ENCODE data around the gene OLA1.

Gene OLA1

DNA sequence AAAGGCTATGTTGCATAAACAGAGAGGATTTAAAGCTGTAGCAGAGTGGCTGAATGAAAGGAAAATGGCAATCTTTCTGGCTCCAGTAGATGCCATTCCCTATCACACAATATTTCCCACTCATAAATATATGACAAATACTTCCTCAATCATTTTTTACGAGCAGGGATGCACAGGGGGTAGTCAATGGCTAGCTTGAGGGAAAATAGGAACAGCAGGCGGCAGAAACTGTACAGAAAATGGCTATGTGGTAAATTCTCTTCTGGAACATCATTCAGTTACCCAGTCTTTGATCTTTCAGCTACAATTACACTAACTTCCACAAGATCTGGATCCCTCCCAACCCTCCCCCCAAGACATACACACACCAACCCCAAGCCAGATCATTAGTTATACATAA is 127.2 kb downstream of the OLA1 start:
- no peak for DNase-seq (ENCODE audit: low spot score)

DNA sequence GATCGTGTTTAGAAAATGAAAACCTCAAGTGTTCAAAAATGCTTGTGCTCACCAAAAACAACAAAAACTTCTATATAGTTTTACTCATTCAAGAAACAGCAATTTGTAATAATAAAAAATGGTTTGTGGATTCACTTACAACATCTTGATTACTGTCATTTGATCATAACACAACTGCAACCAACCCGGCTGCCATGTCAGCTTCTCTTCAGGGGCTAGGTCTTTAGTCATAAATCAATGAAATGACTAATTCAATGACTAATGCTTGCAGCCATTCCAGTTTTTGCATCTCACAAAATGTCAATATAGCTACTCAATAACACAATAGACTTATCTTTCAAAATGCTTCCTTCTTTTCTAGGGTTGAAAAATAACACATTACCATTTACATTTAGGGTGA is 128.0 kb downstream of the OLA1 start:
- no peak for DNase-seq (ENCODE audit: low spot score)

GRCh38 chr2:174117951-174118930 is 130.1 kb downstream of the OLA1 start:
- DNase-seq (ENCODE audit: low spot score), result no peak

GRCh38 chr2:174112073-174112472 is 136.3 kb downstream of the OLA1 start:
- peak; percentile 17 for DNase-seq (ENCODE audit: low spot score)

- DNase-seq (ENCODE audit: low spot score), result no peak
Measured at GRCh38 chr2:174108579-174108978, 139.8 kb downstream of the OLA1 start.

- DNase-seq (ENCODE audit: low spot score), result no peak
Measured at GRCh38 chr2:174106736-174107135, 141.6 kb downstream of the OLA1 start.

DNA sequence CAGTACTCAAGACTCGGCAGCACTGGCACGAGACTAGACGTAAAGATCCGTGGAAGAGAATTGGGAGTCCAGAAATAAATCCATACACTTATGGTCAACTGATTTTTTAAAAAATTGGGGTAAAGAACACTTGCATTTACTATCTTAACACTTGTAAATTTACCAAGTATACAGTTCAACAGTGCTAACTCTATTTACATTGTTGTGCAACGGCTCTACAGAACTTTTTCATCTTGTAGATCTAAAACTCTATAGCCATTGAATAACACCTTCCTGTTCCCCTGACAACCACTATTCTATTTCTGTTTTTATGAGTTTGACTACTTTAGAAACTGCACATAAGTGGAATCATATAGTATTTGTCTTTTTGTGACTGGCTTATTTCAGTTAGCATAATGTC is 153.8 kb downstream of the OLA1 start:
- no peak for DNase-seq (ENCODE audit: low spot score)

DNA sequence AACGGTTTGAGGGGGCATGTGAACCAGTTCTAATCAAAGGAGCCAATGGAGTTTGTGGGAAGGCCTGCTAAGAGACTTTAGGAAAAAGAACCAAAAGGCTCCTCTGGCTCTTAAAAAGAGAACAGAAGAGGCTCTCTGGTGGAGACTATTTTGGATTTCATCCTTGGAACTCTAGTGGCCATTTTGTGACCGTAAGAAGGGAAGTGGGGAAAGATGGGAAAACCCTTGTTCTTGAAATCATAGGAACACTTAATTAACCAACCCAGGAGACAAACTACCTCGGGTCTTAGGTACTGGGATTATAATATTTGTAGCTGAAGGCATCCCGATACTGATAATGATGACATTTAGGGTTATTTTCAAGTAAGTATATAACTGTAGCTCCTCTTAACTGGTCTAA is 157.9 kb downstream of the OLA1 start:
- DNase-seq (ENCODE audit: low spot score), result no peak

GRCh38 chr2:174088706-174089460 is 159.4 kb downstream of the OLA1 start:
- DNase-seq (ENCODE audit: low spot score), result no peak

DNA sequence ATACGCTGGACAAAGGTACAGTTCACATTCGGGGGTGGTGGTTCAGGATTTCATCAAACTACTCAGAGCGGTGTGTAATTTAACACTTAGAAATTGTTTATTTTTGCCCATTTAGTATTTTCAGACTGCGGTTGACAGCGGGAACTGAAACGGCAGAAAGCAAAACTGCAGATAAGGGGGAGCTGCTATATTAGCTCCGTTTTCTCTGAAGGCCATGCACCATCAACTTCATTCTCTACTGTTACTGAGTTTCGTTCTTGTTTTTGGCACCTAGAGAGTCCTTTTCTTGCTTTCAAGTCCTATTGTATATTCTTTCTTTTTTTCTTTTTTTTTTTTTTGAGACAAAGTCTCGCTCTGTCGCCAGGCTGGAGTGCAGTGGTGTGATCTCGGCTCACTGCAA is 161.6 kb downstream of the OLA1 start:
- no peak for DNase-seq (ENCODE audit: low spot score)

GRCh38 chr2:174085781-174086180 is 162.6 kb downstream of the OLA1 start:
- no peak for DNase-seq (ENCODE audit: low spot score)

- DNase-seq (ENCODE audit: low spot score), result no peak
Measured at GRCh38 chr2:174083843-174084458, 164.4 kb downstream of the OLA1 start.

DNA sequence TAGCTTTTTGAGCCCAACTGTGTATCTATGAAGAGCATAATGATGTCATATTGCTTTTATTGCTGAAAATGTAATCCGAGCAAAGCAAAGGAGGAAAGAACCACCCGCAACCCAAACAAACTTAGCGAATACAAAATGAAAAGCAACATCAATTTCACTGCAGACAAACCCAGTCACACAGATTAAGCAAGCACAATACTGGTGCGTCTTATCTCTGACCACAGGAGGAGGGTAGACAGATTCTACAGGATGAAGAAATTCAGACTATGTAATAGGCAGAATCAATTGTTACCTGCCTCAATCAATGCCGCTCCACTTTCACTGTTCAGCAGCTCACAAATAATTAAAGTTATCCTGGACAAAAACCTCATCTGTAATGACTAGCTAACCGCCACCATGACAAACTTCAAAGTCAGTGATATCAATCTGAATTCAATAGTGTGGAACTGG is 167.6 kb downstream of the OLA1 start:
- DNase-seq (ENCODE audit: low spot score), result no peak

GRCh38 chr2:174078275-174078674 is 170.1 kb downstream of the OLA1 start:
- no peak for DNase-seq (ENCODE audit: low spot score)

DNA sequence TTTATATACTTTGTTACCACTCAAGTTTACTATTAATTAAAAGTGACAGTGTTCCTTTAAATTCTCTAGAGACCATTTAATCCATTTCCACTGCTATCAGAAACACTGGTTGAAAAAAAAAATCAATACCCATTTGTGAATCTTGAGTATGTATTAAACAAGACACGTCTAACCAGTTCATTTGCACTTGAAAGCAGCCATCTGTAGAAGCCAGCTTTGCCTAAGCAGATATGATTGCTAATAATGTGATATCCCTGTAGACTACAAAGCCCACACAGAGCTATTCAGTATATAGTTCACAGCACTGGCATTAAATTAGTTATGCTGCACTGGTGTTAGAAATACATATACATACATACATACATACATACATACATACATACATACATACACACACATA is 171.4 kb downstream of the OLA1 start:
- DNase-seq (ENCODE audit: low spot score), result no peak

GRCh38 chr2:174076040-174076439 is 172.3 kb downstream of the OLA1 start:
- DNase-seq (ENCODE audit: low spot score), result no peak

DNA sequence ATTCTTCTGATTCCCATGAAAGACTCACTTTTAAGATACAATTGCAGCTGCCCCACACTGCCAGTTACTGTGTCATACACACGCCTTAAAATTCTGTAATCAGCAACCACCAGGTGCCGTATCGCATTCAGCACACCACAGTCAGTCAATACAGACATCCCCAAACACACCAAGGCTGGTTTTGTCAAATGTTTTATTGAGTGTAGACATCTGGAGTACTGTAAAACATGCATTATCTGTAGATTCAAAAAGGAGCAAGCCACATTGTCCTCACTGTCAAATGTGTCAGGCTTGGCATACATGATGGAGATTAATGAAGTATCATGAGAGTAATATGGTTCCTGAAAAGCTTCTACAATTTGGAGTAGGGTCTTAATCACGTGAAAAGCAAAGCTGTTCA is 173.5 kb downstream of the OLA1 start:
- DNase-seq (ENCODE audit: low spot score), result no peak

GRCh38 chr2:174072857-174073256 is 175.5 kb downstream of the OLA1 start:
- DNase-seq (ENCODE audit: low spot score), result no peak

GRCh38 chr2:174072069-174072468 is 176.3 kb downstream of the OLA1 start:
- no peak for DNase-seq (ENCODE audit: low spot score)

DNA sequence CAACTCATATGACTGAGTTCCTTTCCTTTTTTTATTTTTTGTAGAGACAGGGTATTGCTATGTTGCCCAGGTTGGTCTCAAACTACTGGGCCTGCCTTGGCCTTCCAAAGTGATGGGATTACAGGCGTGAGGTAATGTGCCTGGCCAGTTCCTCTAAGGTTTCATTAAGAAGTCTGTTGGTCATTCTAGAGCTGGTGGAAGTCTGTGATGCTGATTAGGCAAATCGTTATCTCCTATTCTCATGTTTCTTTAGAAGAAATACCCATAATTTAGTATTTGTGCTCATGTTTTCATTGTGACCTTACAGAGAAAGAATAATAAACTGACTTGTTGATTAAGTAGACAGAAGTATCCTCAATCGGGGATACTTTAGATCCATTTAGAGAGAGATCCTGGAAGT is 177.0 kb downstream of the OLA1 start:
- no peak for DNase-seq (ENCODE audit: low spot score)

DNA sequence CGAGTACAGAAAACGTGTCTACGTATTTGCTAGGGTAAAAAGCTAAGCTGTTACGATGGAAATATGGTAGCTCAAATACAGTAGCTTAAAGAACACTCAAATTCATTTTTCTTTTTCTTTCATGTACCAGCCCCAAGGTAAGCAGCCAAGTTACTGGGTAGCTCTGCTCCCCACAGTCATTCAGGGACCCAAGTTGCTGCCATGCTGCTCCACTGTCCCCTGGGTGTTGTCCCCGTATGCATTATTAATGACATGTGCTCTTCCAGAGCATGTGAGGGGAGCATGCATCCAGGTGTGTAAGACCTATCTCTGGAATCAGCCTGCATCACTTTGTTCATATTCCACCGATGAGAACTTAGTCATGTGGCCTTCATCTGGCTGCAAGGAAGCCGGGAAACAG is 178.1 kb downstream of the OLA1 start:
- no peak for DNase-seq (ENCODE audit: low spot score)

- DNase-seq (ENCODE audit: low spot score), result no peak
Measured at GRCh38 chr2:174067815-174068214, 180.5 kb downstream of the OLA1 start.

DNA sequence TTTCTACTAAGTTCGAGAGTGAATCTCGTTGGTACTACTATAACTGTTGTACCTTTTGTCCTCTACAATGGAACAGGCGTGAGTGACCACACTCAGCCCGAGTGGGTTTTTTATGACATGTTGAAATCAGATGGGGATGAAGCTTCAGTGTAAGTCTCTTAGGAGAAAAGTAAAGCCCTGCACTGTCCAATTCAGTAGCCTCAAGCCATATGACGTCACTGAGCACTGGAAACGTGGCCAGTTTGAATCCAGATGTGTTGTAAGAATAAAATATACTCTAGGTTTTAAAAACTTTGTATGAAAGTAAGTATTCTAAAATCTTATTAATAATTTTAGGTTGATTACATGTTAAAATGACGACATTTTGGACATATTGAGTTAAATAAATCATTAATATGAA is 181.5 kb downstream of the OLA1 start:
- DNase-seq (ENCODE audit: low spot score), result no peak

Measured in pons (tissue), 1 donor.